ENCODE data around the gene VAMP3. TPM values are rescaled to one million over a fixed set of nuclear protein-coding genes. Genes with fewer than 3 reads are reported as not detected.

VAMP3 gene
- total and polyA plus RNA-seq, 4 donors, result 17.4 to 38.4 (median 25.9) TPM

DNA sequence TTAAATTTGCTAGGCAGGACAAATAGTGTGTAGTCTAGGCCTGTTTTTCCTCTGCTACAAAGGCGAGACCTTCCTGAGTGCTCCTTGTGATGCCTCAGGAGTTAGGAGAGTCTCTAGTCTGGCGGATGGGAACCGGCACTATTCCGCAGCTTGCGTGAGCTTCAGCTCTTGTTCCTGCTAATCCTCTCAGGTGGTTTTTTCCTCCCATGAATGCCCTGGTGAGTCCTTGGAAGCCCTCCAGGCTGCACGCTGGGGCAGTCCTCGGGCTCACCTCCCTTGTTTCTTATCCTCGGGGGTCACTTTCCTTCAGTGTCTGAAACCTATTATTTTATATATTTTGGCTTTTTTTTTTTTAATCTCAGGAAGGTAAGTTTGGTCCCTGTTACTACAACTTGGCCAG, 53.6 kb downstream of the VAMP3 start:
- Histone ChIP-seq H3K4me3 (ENCODE audit: low read depth in 1 of 3, low read length in 3 of 3) (no peak overlapping the region), H3K9me3 (ENCODE audit: control insufficient read depth in 4 of 4, low read length in 3 of 4) (no peaks in the 10 kb centered on the region), H3K27ac (ENCODE audit: low read depth in 1 of 2, low read length in 2 of 2) (no peak overlapping the region), H3K9ac (ENCODE audit: low read depth in 1 of 2, low read length in 2 of 2) (no peak overlapping the region), H3K27me3 (ENCODE audit: control insufficient read depth in 4 of 4, insufficient read depth in 4 of 4, low read length in 3 of 4) (no peaks in the 10 kb centered on the region), H3K4me1 (ENCODE audit: control insufficient read depth in 4 of 4, insufficient read depth in 4 of 4, low read length in 3 of 4) (no peaks in the 10 kb centered on the region), H3K36me3 (ENCODE audit: control insufficient read depth in 4 of 4, insufficient read depth in 3 of 4, low read depth in 1 of 4, low read length in 3 of 4) (peaks cover 11 to 84% (median 77%) of the 10 kb centered on the region in 4 donors)
- WGBS, result 97% methylated on average over 8 of the region's 8 CpGs
- no peak for DNase-seq (ENCODE audit: low spot score)
- TF ChIP-seq ATF3 (IDR thresholded peaks at IDR 0.05), result no peak
- no peak for TF ChIP-seq RAD21 (IDR thresholded peaks at IDR 0.05)
- TF ChIP-seq, protein P1, sequence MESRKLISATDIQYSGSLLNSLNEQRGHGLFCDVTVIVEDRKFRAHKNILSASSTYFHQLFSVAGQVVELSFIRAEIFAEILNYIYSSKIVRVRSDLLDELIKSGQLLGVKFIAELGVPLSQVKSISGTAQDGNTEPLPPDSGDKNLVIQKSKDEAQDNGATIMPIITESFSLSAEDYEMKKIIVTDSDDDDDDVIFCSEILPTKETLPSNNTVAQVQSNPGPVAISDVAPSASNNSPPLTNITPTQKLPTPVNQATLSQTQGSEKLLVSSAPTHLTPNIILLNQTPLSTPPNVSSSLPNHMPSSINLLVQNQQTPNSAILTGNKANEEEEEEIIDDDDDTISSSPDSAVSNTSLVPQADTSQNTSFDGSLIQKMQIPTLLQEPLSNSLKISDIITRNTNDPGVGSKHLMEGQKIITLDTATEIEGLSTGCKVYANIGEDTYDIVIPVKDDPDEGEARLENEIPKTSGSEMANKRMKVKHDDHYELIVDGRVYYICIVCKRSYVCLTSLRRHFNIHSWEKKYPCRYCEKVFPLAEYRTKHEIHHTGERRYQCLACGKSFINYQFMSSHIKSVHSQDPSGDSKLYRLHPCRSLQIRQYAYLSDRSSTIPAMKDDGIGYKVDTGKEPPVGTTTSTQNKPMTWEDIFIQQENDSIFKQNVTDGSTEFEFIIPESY (IDR thresholded peaks at IDR 0.05), result no peak
- no peak for TF ChIP-seq TAF1 (conservative IDR thresholded peaks at IDR 0.05)
- TF ChIP-seq SP1 (IDR thresholded peaks at IDR 0.05), result no peak
- no peak for TF ChIP-seq CTCF (IDR thresholded peaks at IDR 0.05; ENCODE audit: low read depth, low read length, missing input control)
- no peak for TF ChIP-seq HNF4G (IDR thresholded peaks at IDR 0.05)
- no peak for TF ChIP-seq FOXA1 (IDR thresholded peaks at IDR 0.05)
- TF ChIP-seq RXRA (IDR thresholded peaks at IDR 0.05), result no peak
- TF ChIP-seq FOXA2 (IDR thresholded peaks at IDR 0.05), result no peak
- no peak for TF ChIP-seq GABPA (IDR thresholded peaks at IDR 0.05 in 1 of 2, conservative IDR thresholded peaks at IDR 0.05 in 1 of 2)
- TF ChIP-seq NR2F2 (IDR thresholded peaks at IDR 0.05), result no peak
- TF ChIP-seq REST (IDR thresholded peaks at IDR 0.05), result no peak
- no peak for TF ChIP-seq JUND (IDR thresholded peaks at IDR 0.05)
- TF ChIP-seq HNF4A (conservative IDR thresholded peaks at IDR 0.05), result no peak
- no peak for TF ChIP-seq YY1 (IDR thresholded peaks at IDR 0.05)
- TF ChIP-seq EGR1 (IDR thresholded peaks at IDR 0.05; ENCODE audit: low read depth in 2 of 2), result no peak
- TF ChIP-seq, protein P2, sequence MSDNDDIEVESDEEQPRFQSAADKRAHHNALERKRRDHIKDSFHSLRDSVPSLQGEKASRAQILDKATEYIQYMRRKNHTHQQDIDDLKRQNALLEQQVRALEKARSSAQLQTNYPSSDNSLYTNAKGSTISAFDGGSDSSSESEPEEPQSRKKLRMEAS (IDR thresholded peaks at IDR 0.05), result no peak

All from liver (tissue), 9 donors.